ENCODE data around the gene HSCB. TPM values are rescaled to one million over a fixed set of nuclear protein-coding genes. Genes with fewer than 3 reads are reported as not detected.

Gene HSCB
- total and polyA plus RNA-seq, 2 of the 4 experiments (the other 2 are of a cell fraction) = 5.4 to 13.2 TPM

DNA sequence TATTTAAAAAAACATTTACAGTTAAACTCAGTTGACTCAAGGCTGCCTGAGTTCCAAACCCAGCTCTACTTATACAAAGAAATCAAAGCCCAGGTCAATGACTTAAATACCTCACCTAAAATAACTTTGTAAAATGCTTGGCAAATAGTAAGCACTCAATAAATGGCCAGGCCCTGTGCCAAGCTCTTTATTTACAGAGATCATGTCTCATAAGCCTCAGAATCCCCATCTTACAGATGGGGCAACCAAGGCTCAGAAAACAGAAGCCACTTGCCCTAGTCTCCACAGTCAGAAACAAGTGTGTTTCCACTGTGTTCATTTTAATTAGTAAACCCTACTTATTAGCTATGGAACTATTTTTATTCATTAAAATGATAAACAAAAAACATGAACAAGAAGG is 31.7 kb upstream of the HSCB start:
- H2BK5ac ChIP-seq (ENCODE audit: low read depth, low read length, poor library complexity, severe bottlenecking) = peak overlapping the region; percentile 96
- 0 out of 2 replicates have a peak, but pooled peaks cover 3% of the 10 kb centered on the region for H4K20me1 ChIP-seq (ENCODE audit: insufficient read depth, low read length)
- DNase-seq (no peak), ATAC-seq (ENCODE audit: low read depth) (peak; percentile 8)
- intact Hi-C loops (cut with micrococcal nuclease) (loop anchor here (5.0 kb wide), 1 partner anchor 62 kb away; the partner anchor contains the start of gene CCDC117), in situ Hi-C loops (cut with MboI; ENCODE audit: low sequenced_read_pairs) (no loop called here), dilution Hi-C loops (cut with HindIII; ENCODE audit: low sequenced_read_pairs, unreplicated experiment) (no loop called here)
- peak overlapping the region; percentile 95 for H2BK120ac ChIP-seq (ENCODE audit: low read depth, low read length)
- peaks cover 3% of the 10 kb centered on the region; the same call in 1 of the 2 replicates for H3K9me1 ChIP-seq (ENCODE audit: insufficient read depth, low read length)
- H3K9ac ChIP-seq (ENCODE audit: low read depth, low read length) = peak overlapping the region; percentile 39; the same call in 1 of the 2 replicates
- H2AK9ac ChIP-seq (replicated peaks; ENCODE audit: low read depth, low read length, poor library complexity) = peak overlapping the region; percentile 59
- H4K8ac ChIP-seq (ENCODE audit: low read depth in 2 of 2, low read length in 2 of 2) = peak overlapping the region; percentile 78 to 84; a peak in 3 of 4 replicates
- no peaks in the 10 kb centered on the region for H3K27me3 ChIP-seq (ENCODE audit: control insufficient read depth, insufficient read depth, low read length)
- H3K4me2 ChIP-seq (ENCODE audit: low read depth, low read length) = peak overlapping the region; percentile 41
- H3K36me3 ChIP-seq (ENCODE audit: control insufficient read depth, insufficient read depth, low read length) = no peaks in the 10 kb centered on the region
- TF ChIP-seq, protein P1, sequence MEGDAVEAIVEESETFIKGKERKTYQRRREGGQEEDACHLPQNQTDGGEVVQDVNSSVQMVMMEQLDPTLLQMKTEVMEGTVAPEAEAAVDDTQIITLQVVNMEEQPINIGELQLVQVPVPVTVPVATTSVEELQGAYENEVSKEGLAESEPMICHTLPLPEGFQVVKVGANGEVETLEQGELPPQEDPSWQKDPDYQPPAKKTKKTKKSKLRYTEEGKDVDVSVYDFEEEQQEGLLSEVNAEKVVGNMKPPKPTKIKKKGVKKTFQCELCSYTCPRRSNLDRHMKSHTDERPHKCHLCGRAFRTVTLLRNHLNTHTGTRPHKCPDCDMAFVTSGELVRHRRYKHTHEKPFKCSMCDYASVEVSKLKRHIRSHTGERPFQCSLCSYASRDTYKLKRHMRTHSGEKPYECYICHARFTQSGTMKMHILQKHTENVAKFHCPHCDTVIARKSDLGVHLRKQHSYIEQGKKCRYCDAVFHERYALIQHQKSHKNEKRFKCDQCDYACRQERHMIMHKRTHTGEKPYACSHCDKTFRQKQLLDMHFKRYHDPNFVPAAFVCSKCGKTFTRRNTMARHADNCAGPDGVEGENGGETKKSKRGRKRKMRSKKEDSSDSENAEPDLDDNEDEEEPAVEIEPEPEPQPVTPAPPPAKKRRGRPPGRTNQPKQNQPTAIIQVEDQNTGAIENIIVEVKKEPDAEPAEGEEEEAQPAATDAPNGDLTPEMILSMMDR (conservative IDR thresholded peaks at IDR 0.05; ENCODE audit: low read depth, low read length) = no peak
- TF ChIP-seq FOS (IDR thresholded peaks at IDR 0.05; ENCODE audit: low read depth, low read length) = no peak
- TF ChIP-seq, protein P2, sequence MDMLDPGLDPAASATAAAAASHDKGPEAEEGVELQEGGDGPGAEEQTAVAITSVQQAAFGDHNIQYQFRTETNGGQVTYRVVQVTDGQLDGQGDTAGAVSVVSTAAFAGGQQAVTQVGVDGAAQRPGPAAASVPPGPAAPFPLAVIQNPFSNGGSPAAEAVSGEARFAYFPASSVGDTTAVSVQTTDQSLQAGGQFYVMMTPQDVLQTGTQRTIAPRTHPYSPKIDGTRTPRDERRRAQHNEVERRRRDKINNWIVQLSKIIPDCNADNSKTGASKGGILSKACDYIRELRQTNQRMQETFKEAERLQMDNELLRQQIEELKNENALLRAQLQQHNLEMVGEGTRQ (IDR thresholded peaks at IDR 0.05; ENCODE audit: low read depth, low read length) = no peak
- TF ChIP-seq NFE2L2 (IDR thresholded peaks at IDR 0.05; ENCODE audit: low read depth, low read length) = no peak
- no peak for TF ChIP-seq POLR2A (IDR thresholded peaks at IDR 0.05; ENCODE audit: low read depth, low read length)
- TF ChIP-seq CEBPB (IDR thresholded peaks at IDR 0.05; ENCODE audit: low read depth, low read length) = no peak
- TF ChIP-seq MAZ (IDR thresholded peaks at IDR 0.05; ENCODE audit: borderline replicate concordance, low read depth, low read length) = no peak
- TF ChIP-seq CHD1 (IDR thresholded peaks at IDR 0.05; ENCODE audit: low read depth, low read length) = no peak
- TF ChIP-seq RAD21 (IDR thresholded peaks at IDR 0.05; ENCODE audit: low read length) = no peak
- no peak for TF ChIP-seq MXI1 (IDR thresholded peaks at IDR 0.05; ENCODE audit: borderline replicate concordance, low read depth, low read length)
- no peak for TF ChIP-seq SMC3 (IDR thresholded peaks at IDR 0.05; ENCODE audit: low read depth, low read length)
- no peak for TF ChIP-seq RCOR1 (IDR thresholded peaks at IDR 0.05; ENCODE audit: insufficient replicate concordance, low read length)
- no peak for TF ChIP-seq MAFK (IDR thresholded peaks at IDR 0.05; ENCODE audit: low read depth, low read length)
- no peak for TF ChIP-seq RFX5 (IDR thresholded peaks at IDR 0.05; ENCODE audit: low read depth, low read length)
- TF ChIP-seq BHLHE40 (IDR thresholded peaks at IDR 0.05; ENCODE audit: low read depth, low read length) = no peak
- TF ChIP-seq, protein P3, sequence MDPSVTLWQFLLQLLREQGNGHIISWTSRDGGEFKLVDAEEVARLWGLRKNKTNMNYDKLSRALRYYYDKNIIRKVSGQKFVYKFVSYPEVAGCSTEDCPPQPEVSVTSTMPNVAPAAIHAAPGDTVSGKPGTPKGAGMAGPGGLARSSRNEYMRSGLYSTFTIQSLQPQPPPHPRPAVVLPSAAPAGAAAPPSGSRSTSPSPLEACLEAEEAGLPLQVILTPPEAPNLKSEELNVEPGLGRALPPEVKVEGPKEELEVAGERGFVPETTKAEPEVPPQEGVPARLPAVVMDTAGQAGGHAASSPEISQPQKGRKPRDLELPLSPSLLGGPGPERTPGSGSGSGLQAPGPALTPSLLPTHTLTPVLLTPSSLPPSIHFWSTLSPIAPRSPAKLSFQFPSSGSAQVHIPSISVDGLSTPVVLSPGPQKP (IDR thresholded peaks at IDR 0.05; ENCODE audit: borderline replicate concordance, low read depth, low read length) = no peak
- H3K4me3 ChIP-seq (ENCODE audit: insufficient read depth, low read depth, low read length) = no peak overlapping the region
- H3K9me3 ChIP-seq (ENCODE audit: control insufficient read depth, insufficient read depth, low read length) = no peaks in the 10 kb centered on the region
- peak overlapping the region; percentile 89 for H2BK20ac ChIP-seq (ENCODE audit: low read depth, low read length)
- H3K27ac ChIP-seq (ENCODE audit: insufficient read depth, low read length) = peak overlapping the region; percentile 98
- H3K23ac ChIP-seq (ENCODE audit: low read depth, low read length) = peak overlapping the region; percentile 57
- H3K4ac ChIP-seq (ENCODE audit: low read depth, low read length) = peak overlapping the region; percentile 84
- peak overlapping the region; percentile 97 for H2BK15ac ChIP-seq (ENCODE audit: low read depth, low read length)
- POLR2A ChIA-PET (ENCODE audit: unreplicated experiment) = interaction anchor here (0.6 kb wide), 1 partner anchor 76 kb away, joined by 3 read pairs; no protein-coding TSS in a partner anchor
- BruUV-seq (replicated peaks) = no TSS peak
- peak overlapping the region; percentile 84; the same call in 1 of the 2 replicates for H4K5ac ChIP-seq (ENCODE audit: low read depth, low read length)
- peak overlapping the region; percentile 94 for H4K91ac ChIP-seq (ENCODE audit: insufficient read depth, low read depth, low read length)
- peaks cover 10% of the 10 kb centered on the region for H3K4me1 ChIP-seq (ENCODE audit: control insufficient read depth, insufficient read depth, low read length)
- CTCF ChIA-PET = interaction anchor here (0.7 to 1.1 kb wide), 2 partner anchors 15 to 57 kb away, joined by 3 to 4 read pairs; no protein-coding TSS in a partner anchor
- H2AFZ ChIP-seq (replicated peaks; ENCODE audit: low read length, poor library complexity) = no peak overlapping the region
- 0 out of 4 replicates have a peak, but pooled peaks cover 0 to 3% of the 10 kb centered on the region in 2 experiments for H3K79me1 ChIP-seq (ENCODE audit: low read depth in 1 of 2, low read length in 2 of 2)
- peak overlapping the region; percentile 96 for H3K56ac ChIP-seq (ENCODE audit: extremely low read depth, insufficient read depth, low read length)
- H3K18ac ChIP-seq (ENCODE audit: low read depth, low read length) = peak overlapping the region; percentile 95
- peak overlapping the region; percentile 87 for H3K14ac ChIP-seq (replicated peaks; ENCODE audit: low read depth, low read length)
- H2AK5ac ChIP-seq (ENCODE audit: low read depth, low read length) = peak overlapping the region; percentile 93
